Colon (tissue), 2 donors: ENCODE data around the gene ROS1.
"Not testable (repeated sequence)": the region's sequence is repeated elsewhere in the genome, so short reads cannot be mapped to it uniquely, and the experiment has no call there.

Experiments used
- FAIRE-seq: peaks from 2 replicates; lab custom pipeline; 2012; peaks lifted over from hg19 to GRCh38; lab: Jason Lieb, UNC
- donor health status: control.
- donor health status: control.

Gene ROS1

GRCh38 chr6:117380298-117380697 lies 45.4 kb downstream of the ROS1 start:
- FAIRE-seq, result no peak

DNA sequence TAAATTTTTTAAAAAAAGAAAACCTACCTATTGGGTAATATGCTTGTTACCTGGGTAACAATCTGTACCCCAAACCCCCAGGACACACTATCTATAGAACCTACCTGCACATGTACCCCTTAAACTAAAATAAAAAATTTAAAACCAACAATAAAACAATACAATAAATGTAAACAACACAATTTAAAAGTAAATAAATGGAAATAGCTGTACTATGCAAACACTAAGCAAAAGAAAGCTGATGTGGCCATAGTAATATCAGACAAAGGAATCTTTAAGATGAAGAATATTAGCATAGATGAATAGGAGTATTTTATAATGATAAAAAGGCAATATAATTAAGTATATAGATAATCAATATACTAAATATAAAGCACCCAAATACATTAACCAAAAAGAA lies 50.3 kb downstream of the ROS1 start:
- FAIRE-seq, result no peak

- FAIRE-seq, result no peak
Observed at GRCh38 chr6:117373211-117373813, 52.4 kb downstream of the ROS1 start.

DNA sequence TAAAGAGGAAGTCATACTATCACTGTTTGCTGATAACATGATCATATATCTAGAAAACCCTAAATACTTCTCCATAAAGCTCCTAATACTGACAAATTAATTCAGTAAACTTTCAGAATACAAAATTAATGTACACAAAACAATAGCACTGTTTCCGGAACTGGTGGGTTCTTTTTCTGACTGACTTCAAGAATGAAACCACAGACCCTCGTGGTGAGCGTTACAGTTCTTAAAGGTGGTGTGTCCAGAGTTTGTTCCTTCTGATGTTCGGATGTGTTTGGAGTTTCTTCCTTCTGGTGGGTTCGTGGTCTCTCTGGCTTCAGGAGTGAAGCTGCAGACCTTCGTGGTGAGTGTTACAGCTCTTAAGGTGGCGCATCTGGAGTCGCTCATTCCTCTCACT lies 53.5 kb downstream of the ROS1 start:
- not testable (repeated sequence) for FAIRE-seq

DNA sequence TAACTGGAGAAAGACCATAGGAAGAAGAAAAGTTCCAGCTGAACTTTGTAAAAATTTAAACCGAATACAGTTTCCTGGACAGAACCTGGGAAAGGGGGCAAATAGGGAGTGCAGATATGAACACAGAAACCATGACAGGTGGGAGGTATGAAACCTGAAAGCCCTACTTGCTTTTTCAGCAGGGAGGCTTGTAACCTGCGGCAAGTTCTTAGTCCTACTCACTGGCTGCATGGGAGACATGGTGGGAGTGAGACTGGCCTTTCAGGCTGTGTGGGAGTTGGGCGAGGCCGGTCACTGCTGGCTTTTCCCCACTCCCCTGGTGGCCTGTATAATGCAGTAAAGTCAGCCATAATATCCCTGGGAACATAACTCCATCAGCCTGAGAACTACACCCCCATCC lies 54.2 kb downstream of the ROS1 start:
- FAIRE-seq, result no peak

GRCh38 chr6:117359581-117359980 lies 66.2 kb downstream of the ROS1 start:
- no peak for FAIRE-seq

GRCh38 chr6:117354671-117355070 lies 71.1 kb downstream of the ROS1 start:
- no peak for FAIRE-seq

DNA sequence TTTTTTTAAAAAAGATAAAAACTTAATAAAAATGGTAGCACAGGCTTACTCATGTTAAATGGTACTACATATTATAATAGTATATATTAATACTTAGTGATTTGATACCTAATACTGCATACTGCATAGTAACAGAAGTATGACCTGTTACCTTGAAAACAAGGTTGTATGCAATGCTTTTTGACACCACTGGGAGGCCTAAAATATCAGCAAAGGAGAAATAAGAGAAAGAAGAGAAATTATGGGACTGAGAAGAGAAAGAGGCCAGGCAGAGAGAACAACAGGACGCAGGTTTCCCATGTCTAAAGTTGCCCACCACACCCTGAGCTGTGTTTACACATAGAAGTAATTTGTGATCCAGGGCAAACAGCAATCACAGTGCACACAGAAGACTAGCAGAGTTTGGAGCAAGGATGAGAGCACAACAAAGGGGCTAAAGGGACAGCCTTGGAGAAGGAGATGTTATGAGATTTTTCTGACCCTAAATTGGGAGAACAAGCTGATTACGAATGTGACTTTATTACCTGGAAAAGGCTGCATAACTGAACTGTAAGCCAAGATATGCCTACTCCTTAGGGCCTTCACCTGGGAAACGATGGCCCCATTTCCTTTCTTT lies 73.2 kb downstream of the ROS1 start:
- FAIRE-seq, result no peak

GRCh38 chr6:117351521-117351920 lies 74.2 kb downstream of the ROS1 start:
- FAIRE-seq, result no peak

DNA sequence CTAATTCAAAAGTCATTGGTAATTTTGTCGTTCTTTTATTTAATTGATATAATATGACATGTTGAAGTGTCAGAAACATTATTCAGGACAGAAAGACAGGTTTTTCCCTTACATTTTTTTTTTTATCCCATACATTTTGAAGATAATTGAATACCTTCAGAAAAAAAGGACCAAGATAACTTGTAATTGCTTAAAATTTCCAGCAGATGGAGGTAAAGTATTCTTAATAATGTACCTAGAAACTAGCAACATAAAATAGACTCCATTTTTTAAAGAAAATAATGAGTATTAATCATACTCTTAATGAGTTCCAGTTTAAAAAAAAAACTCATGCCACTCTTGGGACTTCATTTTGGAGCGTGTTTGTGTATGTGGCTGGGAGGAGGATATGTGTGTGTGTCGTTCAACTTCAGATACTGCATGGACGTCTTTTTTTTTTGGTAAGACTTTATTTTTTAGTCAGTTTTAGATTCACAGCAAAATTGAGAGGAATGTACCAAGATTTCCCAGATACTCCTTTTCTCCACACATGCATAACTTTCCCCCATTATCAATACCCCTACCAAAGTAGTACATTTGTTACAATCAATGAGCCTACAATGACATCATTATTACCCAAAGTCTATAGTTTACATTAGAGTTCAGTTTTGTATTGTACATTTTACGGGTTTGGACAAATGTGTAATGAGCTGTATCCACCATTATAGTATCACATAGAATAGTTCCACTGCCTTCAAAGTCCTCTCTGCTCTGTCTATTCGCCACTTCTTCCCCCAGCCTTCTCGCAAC lies 79.4 kb downstream of the ROS1 start:
- FAIRE-seq, result peak; percentile 62

DNA sequence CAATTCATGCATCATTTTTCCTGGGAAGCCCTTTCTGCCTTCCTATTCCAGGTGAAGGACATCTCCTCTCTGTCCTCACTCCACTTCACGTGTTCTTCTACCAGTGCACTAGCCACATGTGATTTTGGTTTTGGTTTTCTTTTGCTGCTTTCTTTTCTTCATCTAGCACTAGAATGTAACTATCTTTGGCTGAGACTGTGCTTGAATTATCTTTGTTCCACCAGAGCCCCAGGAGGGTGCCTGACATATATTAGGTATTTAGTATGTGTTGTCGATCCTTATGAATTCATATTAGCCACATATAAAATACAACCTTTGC lies 80.5 kb downstream of the ROS1 start:
- FAIRE-seq, result no peak

- FAIRE-seq, result no peak
Observed at GRCh38 chr6:117344444-117345291, 81.1 kb downstream of the ROS1 start.

DNA sequence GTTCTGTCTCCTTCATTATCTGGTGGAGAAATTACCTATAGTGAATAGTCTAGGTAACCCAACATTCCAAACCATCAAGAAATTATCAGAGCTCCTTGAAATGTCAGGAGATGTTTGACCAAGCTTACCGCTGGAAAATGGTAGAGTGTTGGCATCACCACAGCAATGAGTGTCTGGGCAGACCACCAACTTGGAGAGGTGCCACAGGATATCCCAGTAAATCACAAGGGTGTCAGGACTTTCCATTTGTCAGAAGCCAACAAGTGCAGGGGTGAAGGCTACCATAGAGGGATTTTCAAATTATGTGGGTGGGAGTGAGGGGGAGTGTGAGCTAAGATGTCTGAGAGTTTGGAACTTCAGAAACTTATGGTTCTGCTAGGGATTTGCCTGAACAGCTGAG lies 87.2 kb downstream of the ROS1 start:
- no peak for FAIRE-seq

DNA sequence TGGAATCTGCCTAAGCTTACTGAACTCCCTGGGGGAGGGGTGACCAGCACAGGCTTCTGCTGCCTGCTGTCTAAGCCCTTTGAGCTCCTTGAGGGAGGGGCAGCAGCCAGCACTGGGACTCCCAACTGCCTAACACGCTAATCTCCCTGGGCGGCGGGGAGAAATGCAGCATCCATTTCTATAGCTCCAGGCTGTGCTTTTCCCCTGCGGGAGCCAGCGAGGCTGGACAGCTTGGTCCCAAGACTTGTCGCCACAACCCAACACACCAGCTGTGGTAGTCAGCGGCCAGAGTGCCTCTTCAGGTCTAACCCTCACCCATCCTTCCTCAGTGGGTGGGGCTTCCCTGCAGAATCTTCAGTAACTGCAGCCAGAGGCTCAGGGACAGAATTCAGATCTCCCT lies 95.8 kb downstream of the ROS1 start:
- FAIRE-seq, result no peak

DNA sequence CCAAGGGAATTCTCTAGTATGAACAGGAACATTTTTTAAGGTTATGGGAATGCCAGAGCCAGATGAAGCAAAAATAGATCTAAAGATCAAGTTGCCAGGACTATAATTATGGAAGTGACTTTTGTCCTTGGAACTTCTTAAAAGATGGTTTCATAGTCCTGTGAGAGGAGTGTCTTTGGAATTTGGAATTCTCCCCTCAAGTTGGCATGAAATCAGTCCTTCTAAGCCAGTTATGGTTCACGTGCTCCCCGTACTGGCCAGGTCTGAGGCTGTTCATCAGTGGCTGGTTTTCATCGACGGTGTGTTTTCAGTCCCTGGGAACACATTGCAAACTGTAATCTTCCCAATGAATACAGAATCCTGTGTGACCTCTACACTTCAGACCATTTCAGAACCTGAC lies 97.2 kb downstream of the ROS1 start:
- FAIRE-seq, result no peak

- no peak for FAIRE-seq
Observed at GRCh38 chr6:117328005-117328389, 97.7 kb downstream of the ROS1 start.

DNA sequence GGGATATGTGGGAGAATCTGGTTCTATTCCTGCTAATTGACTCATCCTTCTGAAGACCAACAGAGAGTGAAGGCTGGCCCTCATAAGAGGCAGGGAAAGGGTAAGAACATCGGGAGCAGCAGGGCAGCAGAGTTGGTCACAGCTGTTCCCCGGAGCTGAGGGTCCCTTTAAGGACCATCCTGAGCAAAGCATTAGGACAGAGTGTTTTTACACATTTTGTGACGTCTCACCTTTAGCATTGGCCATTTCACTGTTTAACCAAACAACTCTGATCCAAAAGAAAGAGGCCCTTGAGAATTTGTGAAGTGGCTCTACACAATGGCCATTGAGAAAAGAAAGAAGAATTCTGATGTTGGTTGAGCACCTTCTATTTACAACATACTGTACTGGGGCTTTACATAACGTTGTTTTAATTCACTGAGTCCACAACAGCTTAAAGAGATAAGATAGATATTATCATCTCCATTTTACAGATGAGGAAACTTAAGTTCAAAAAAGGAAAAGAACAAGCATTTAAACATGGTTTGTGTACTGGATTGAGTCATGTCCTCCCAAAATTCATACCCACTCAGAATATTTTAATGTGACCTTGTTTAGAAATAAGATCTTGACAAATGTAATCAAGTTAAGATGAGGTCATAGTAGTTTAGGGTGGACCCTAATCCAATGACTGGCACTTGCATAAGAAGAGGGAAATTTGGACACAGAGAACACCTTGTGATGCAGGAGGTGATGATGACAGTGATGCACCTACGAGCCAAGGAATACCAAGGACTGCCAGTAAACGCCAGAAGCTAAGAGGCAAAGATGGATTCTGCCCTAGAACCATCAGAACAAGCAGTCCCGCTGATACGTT lies 98.4 kb downstream of the ROS1 start:
- FAIRE-seq, result no peak

DNA sequence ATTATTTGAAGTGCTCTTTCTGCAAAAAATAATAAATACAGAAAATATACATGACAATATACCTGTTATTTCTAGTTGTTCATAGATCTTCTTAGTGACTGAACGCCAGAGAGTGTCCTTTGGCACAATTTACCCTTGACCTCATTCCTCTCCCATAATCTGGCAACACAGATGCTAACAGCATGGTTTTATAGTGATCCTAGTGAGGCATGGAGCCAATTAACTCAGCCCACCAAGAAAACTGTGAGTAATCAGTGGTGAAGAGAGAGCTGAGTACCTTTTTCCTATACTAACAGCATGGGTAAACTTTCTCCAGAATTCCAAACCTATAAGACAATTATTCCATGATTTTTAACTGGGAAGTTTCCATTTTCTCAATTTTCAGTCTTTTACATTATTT lies 99.3 kb downstream of the ROS1 start:
- no peak for FAIRE-seq

DNA sequence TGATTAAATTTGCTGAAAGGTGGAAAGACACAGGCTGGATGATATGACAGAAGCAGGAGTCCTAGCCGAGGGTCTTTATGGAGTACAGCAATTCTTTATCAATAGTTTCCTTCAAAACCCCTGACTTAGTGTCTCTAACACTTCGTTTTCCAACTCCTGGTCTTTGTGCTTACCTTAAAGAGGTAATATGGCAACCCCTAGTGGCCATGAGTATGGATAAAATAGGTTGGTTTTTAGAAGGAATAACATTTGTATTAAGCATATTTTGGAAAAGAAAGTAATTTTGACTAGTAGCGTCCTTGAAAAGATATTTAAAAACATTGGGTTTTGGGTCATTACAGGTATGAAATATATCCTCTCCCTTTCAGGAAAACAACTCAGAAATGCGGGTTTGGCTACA lies 108.5 kb downstream of the ROS1 start:
- no peak for FAIRE-seq

DNA sequence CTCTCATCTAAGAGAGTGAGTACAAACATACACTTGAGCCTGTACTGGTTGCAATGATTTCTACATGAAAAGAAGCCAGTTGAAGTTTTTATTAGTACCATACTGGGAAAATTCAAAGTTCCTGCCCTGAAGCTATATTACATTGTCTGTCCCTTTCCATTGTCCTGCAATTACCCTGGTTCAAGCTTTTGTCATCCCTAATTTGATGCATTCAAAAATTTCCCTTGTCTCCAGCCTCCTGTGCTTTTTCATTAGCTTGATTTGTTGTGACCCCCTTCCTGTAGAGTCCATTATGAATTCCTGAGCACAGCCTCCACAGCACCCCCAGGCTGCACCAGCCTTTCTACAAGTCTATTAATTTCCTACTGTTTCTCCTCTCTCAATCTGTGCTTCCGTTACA lies 114.0 kb downstream of the ROS1 start:
- FAIRE-seq, result no peak

GRCh38 chr6:117311310-117311709 lies 114.4 kb downstream of the ROS1 start:
- no peak for FAIRE-seq

GRCh38 chr6:117309611-117310010 lies 116.1 kb downstream of the ROS1 start:
- FAIRE-seq, result no peak
